HepG2 (cell line): ENCODE data around the gene ABCA8. TPM values are rescaled to one million over a fixed set of nuclear protein-coding genes. Genes with fewer than 3 reads are reported as not detected.

Experiments
- ATAC-seq: fragments of 200-7000 bp; cut with Tn5 transposase; 3 replicates; pipeline ENCODE4 v1.9.1; 2020; ENCODE audit warnings: mild to moderate bottlenecking, moderate library complexity
- BruUV-seq: library from RNA; stranded (reverse); fragments of 400-500 nt; replicated peaks from 2 replicates; lab custom pipeline; 2021; lab: Mats Ljungman, UMichigan
- CTCF ChIA-PET: fragments of 300-600 bp; formaldehyde crosslinking; extraction: SDS; loops from one replicate; lab custom pipeline; 2021; ENCODE audit warnings: low total read pairs, inconsistent platforms, low intra/inter-chr PET ratio; lab: Yijun Ruan, JAX
- POLR2A ChIA-PET: fragments of 350-600 bp; sonication (Branson Sonifier 250); formaldehyde crosslinking; loops from one replicate; lab custom pipeline; 2020; ENCODE audit warnings: antibody characterized with exemption, inconsistent platforms; lab: Yijun Ruan, JAX
- DNase-seq: peaks from one replicate; pipeline ENCODE4 v3.0.0-alpha.2; 2015; ENCODE audit warnings: low spot score
- FAIRE-seq: peaks from 3 replicates; lab custom pipeline; 2011; peaks lifted over from hg19 to GRCh38; lab: Jason Lieb, UNC
- H2AFZ ChIP-seq: one replicate; pipeline ENCODE4 v1.6.1; 2011; ENCODE audit warnings: low read length, inconsistent platforms
- H3K27ac ChIP-seq: fragments of 300-600 bp; 3 replicates; pipeline ENCODE4 v1.8.0; 2011; ENCODE audit warnings: mixed run types, mild to moderate bottlenecking, mixed read lengths, low read length, inconsistent platforms; ENCODE audit not compliant: insufficient read depth; ENCODE audit errors: extremely low read length
- H3K27me3 ChIP-seq, 2 experiments: fragments of 200-600 bp in 1 of 2; 2 replicates in 1 of 2; 3 replicates in 1 of 2; pipeline versions ENCODE4 v1.6.0 to v1.8.0; 2011; ENCODE audit warnings: low read length in 2 of 2, mild to moderate bottlenecking in 2 of 2, moderate library complexity in 2 of 2, inconsistent platforms in 1 of 2; ENCODE audit not compliant: insufficient read depth in 2 of 2, control insufficient read depth in 1 of 2
- H3K36me3 ChIP-seq, 2 experiments: fragments of 200-600 bp in 1 of 2; replicated peaks in 1 of 2; 2 replicates in 1 of 2; 3 replicates in 1 of 2; pipeline versions ENCODE4 v1.5.1 to v1.8.0; 2011; ENCODE audit warnings: low read length in 2 of 2, inconsistent platforms in 1 of 2; ENCODE audit not compliant: insufficient read depth in 2 of 2, control insufficient read depth in 1 of 2
- H3K4me1 ChIP-seq: 2 replicates; pipeline ENCODE4 v1.5.1; 2012; ENCODE audit warnings: low read length, inconsistent platforms; ENCODE audit not compliant: insufficient read depth
- H3K4me2 ChIP-seq: 2 replicates; pipeline ENCODE4 v1.6.0; 2011; ENCODE audit warnings: low read depth, low read length, inconsistent platforms
- H3K4me3 ChIP-seq, 3 experiments: fragments of 200-600 bp in 1 of 3; sonication (generic), shearing (Covaris generic) in 1 of 3; replicated peaks in 1 of 3; 2 replicates each; pipeline ENCODE4 v1.5.1; 2011 to 2016; ENCODE audit warnings: low read length in 3 of 3, inconsistent platforms in 2 of 3, low read depth in 2 of 3, mild to moderate bottlenecking in 2 of 3, control low read depth in 1 of 3, mixed read lengths in 1 of 3; ENCODE audit not compliant: insufficient read depth in 1 of 3
- H3K79me2 ChIP-seq: one replicate; pipeline ENCODE4 v1.6.1; 2011; ENCODE audit warnings: low read length, inconsistent platforms; ENCODE audit not compliant: insufficient read depth
- H3K9ac ChIP-seq: 2 replicates; pipeline ENCODE4 v1.6.0; 2011; ENCODE audit warnings: mild to moderate bottlenecking, low read depth, low read length, inconsistent platforms; ENCODE audit not compliant: insufficient read depth
- H3K9me3 ChIP-seq: 2 replicates; pipeline ENCODE4 v1.5.1; 2012; ENCODE audit warnings: mild to moderate bottlenecking, low read length
- H4K20me1 ChIP-seq: 2 replicates; pipeline ENCODE4 v1.6.0; 2011; ENCODE audit warnings: inconsistent platforms, mild to moderate bottlenecking, low read length, moderate library complexity; ENCODE audit not compliant: insufficient read depth
- ARNT2 ChIP-seq: sonication (generic); formaldehyde crosslinking; IDR thresholded peaks from 2 replicates; pipeline ENCODE4 v1.8.0; 2022; ENCODE audit warnings: mild to moderate bottlenecking, low read depth, missing genetic modification reagents, moderate library complexity
- CHD2 ChIP-seq: IDR thresholded peaks from 2 replicates; pipeline ENCODE4 v1.6.1; 2011; ENCODE audit warnings: low read depth, low read length, improper control_type of control experiment
- ELK4 ChIP-seq: sonication (generic); formaldehyde crosslinking; IDR thresholded peaks from 2 replicates; pipeline ENCODE4 v1.9.0; 2021; ENCODE audit warnings: missing genetic modification reagents, borderline replicate concordance
- LCORL ChIP-seq, 2 experiments: fragments of 450-650 bp in 1 of 2; sonication (generic) in 1 of 2; formaldehyde crosslinking in 1 of 2; IDR thresholded peaks; 2 replicates each; pipeline versions ENCODE4 v1.5.0 to v1.6.1; 2017 to 2020; ENCODE audit warnings: antibody characterized with exemption in 1 of 2, missing genetic modification reagents in 1 of 2
- MLLT10 ChIP-seq: sonication (generic); formaldehyde crosslinking; IDR thresholded peaks from 2 replicates; pipeline ENCODE4 v1.4.0; 2020; ENCODE audit warnings: missing genetic modification reagents
- NONO ChIP-seq, 2 experiments: fragments of 450-650 bp in 1 of 2; sonication (generic) in 1 of 2; formaldehyde crosslinking in 1 of 2; IDR thresholded peaks in 1 of 2; conservative IDR thresholded peaks in 1 of 2; 2 replicates each; pipeline versions ENCODE4 v1.6.1 to v1.8.0; 2017 to 2022; ENCODE audit warnings: mild to moderate bottlenecking in 1 of 2, missing genetic modification reagents in 1 of 2, moderate library complexity in 1 of 2
- PATZ1 ChIP-seq: sonication (generic); formaldehyde crosslinking; IDR thresholded peaks from 2 replicates; pipeline ENCODE4 v1.4.0; 2020; ENCODE audit warnings: missing genetic modification reagents
- SIX4 ChIP-seq: sonication (generic); formaldehyde crosslinking; IDR thresholded peaks from 2 replicates; pipeline ENCODE4 v1.4.0; 2020; ENCODE audit warnings: missing genetic modification reagents
- ZBTB1 ChIP-seq: sonication (generic); formaldehyde crosslinking; IDR thresholded peaks from 2 replicates; pipeline ENCODE4 v1.4.0; 2020; ENCODE audit warnings: missing genetic modification reagents, borderline replicate concordance
- ZNF333 ChIP-seq: sonication (generic); formaldehyde crosslinking; IDR thresholded peaks from 2 replicates; pipeline ENCODE4 v1.4.0; 2020; ENCODE audit warnings: mild to moderate bottlenecking, missing genetic modification reagents, borderline replicate concordance
- WGBS: methylation state at CpG from one replicate; pipeline ENCODE4 v1.1.6; 2017; ENCODE audit warnings: low lambda C conversion rate; 5-methylcytosine and 5-hydroxymethylcytosine counted together
- in situ Hi-C: cut with HindIII; loops from 2 replicates; pipeline ENCODE4 v1.10.0; 2017; ENCODE audit warnings: low pct_unique_long_range_greater_than_20kb; ENCODE audit not compliant: extremely low pct_ligation_motif_present
- intact Hi-C: fragments of 100-400 bp; cut with micrococcal nuclease; formaldehyde crosslinking; loops from one replicate; pipeline ENCODE4 v1.10.0; 2022; ENCODE audit not compliant: unreplicated experiment
- polyA plus RNA-seq, 8 experiments: library from polyadenylated mRNA; depleted of rRNA in 3 of 8; stranded (reverse) in 7 of 8; unstranded in 1 of 8; fragments of >200 nt; fragmentation: Illumina TruSeq in 4 of 8; extraction: Trizol in 4 of 8; gene quantifications; 2 replicates each; pipeline versions ENCODE4 v1.2.1 to v1.2.3, GENCODE V29; 2011 to 2016; ENCODE audit warnings: low read depth in 4 of 8, missing spikeins in 1 of 8, mixed read lengths in 1 of 8; ENCODE audit not compliant: insufficient read depth in 1 of 8
- total RNA-seq, 5 experiments: library from RNA; depleted of rRNA; stranded (reverse); fragments of >200 nt; fragmentation: Illumina TruSeq; extraction: Trizol; gene quantifications; 2 replicates each; pipeline ENCODE4 v1.2.3, GENCODE V29; 2016; ENCODE audit warnings: low read depth in 1 of 5
- TF ChIP-seq, protein P1 (sequence below): sonication (generic); formaldehyde crosslinking; IDR thresholded peaks from 2 replicates; pipeline ENCODE4 v1.5.0; 2020; ENCODE audit warnings: mild to moderate bottlenecking, missing genetic modification reagents
- TF ChIP-seq, protein P2 (sequence below): sonication (generic); formaldehyde crosslinking; conservative IDR thresholded peaks from 2 replicates; pipeline ENCODE4 v1.8.0; 2022; ENCODE audit warnings: missing genetic modification reagents
- TF ChIP-seq, protein P3 (sequence below): sonication (generic); formaldehyde crosslinking; IDR thresholded peaks from 2 replicates; pipeline ENCODE4 v1.5.0; 2020; ENCODE audit warnings: missing genetic modification reagents

ABCA8 gene
- total and polyA plus RNA-seq, 2 of the 13 experiments (the other 11 are each of a cell fraction or from before 2014, with no cell fraction given): 0.05 to 0.18 TPM

- Histone ChIP-seq H3K9me3 (peaks cover 22% of the 10 kb centered on the region; the same call in 1 of the 2 replicates), H3K27me3 (no peaks in the 10 kb centered on the region), H3K27ac (no peak overlapping the region), H3K79me2 (no peaks in the 10 kb centered on the region), H3K4me2 (no peak overlapping the region), H3K4me1 (peaks cover 16% of the 10 kb centered on the region), H4K20me1 (no peaks in the 10 kb centered on the region), H3K4me3 (no peak overlapping the region), H3K9ac (no peak overlapping the region), H2AFZ (no peak overlapping the region), H3K36me3 (no peaks in the 10 kb centered on the region)
- POLR2A ChIA-PET: no interaction called here
- no peak for FAIRE-seq
- no TSS peak for BruUV-seq
- CTCF ChIA-PET: no interaction called here
- no peak for TF ChIP-seq ELK4 (CRISPR knock-in tag)
- no peak for TF ChIP-seq LCORL (IDR thresholded peaks at IDR 0.05)
- no peak for TF ChIP-seq LCORL (CRISPR knock-in tag; IDR thresholded peaks at IDR 0.05)
- TF ChIP-seq CHD2: no peak
- no peak for TF ChIP-seq NONO (IDR thresholded peaks at IDR 0.05)
- no peak for TF ChIP-seq NONO (CRISPR knock-in tag; conservative IDR thresholded peaks at IDR 0.05)
- TF ChIP-seq ZNF333 (CRISPR knock-in tag): no peak
- no peak for TF ChIP-seq SIX4 (CRISPR knock-in tag)
- TF ChIP-seq PATZ1 (CRISPR knock-in tag): no peak
- no peak for TF ChIP-seq ZBTB1 (CRISPR knock-in tag)
- TF ChIP-seq, protein P1, sequence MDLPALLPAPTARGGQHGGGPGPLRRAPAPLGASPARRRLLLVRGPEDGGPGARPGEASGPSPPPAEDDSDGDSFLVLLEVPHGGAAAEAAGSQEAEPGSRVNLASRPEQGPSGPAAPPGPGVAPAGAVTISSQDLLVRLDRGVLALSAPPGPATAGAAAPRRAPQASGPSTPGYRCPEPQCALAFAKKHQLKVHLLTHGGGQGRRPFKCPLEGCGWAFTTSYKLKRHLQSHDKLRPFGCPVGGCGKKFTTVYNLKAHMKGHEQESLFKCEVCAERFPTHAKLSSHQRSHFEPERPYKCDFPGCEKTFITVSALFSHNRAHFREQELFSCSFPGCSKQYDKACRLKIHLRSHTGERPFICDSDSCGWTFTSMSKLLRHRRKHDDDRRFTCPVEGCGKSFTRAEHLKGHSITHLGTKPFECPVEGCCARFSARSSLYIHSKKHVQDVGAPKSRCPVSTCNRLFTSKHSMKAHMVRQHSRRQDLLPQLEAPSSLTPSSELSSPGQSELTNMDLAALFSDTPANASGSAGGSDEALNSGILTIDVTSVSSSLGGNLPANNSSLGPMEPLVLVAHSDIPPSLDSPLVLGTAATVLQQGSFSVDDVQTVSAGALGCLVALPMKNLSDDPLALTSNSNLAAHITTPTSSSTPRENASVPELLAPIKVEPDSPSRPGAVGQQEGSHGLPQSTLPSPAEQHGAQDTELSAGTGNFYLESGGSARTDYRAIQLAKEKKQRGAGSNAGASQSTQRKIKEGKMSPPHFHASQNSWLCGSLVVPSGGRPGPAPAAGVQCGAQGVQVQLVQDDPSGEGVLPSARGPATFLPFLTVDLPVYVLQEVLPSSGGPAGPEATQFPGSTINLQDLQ (CRISPR knock-in tag): no peak
- TF ChIP-seq, protein P2, sequence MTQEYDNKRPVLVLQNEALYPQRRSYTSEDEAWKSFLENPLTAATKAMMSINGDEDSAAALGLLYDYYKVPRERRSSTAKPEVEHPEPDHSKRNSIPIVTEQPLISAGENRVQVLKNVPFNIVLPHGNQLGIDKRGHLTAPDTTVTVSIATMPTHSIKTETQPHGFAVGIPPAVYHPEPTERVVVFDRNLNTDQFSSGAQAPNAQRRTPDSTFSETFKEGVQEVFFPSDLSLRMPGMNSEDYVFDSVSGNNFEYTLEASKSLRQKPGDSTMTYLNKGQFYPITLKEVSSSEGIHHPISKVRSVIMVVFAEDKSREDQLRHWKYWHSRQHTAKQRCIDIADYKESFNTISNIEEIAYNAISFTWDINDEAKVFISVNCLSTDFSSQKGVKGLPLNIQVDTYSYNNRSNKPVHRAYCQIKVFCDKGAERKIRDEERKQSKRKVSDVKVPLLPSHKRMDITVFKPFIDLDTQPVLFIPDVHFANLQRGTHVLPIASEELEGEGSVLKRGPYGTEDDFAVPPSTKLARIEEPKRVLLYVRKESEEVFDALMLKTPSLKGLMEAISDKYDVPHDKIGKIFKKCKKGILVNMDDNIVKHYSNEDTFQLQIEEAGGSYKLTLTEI: no peak
- TF ChIP-seq ARNT2: no peak
- TF ChIP-seq, protein P3, sequence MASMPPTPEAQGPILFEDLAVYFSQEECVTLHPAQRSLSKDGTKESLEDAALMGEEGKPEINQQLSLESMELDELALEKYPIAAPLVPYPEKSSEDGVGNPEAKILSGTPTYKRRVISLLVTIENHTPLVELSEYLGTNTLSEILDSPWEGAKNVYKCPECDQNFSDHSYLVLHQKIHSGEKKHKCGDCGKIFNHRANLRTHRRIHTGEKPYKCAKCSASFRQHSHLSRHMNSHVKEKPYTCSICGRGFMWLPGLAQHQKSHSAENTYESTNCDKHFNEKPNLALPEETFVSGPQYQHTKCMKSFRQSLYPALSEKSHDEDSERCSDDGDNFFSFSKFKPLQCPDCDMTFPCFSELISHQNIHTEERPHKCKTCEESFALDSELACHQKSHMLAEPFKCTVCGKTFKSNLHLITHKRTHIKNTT: no peak
- TF ChIP-seq MLLT10: no peak
- DNase-seq: no peak
- 81% methylated on average over 4 of the region's 4 CpGs for WGBS
- in situ Hi-C loops (no loop called here), intact Hi-C loops (no loop called here)
- ATAC-seq: no peak
Measured at GRCh38 chr17:68829211-68829610, 126.0 kb downstream of the ABCA8 start.
